ENCODE measurements around the gene GTF2F1.
"Not testable (repeated sequence)": the region's sequence is repeated elsewhere in the genome, so short reads cannot be mapped to it uniquely, and the experiment has no call there.

GTF2F1 gene

DNA sequence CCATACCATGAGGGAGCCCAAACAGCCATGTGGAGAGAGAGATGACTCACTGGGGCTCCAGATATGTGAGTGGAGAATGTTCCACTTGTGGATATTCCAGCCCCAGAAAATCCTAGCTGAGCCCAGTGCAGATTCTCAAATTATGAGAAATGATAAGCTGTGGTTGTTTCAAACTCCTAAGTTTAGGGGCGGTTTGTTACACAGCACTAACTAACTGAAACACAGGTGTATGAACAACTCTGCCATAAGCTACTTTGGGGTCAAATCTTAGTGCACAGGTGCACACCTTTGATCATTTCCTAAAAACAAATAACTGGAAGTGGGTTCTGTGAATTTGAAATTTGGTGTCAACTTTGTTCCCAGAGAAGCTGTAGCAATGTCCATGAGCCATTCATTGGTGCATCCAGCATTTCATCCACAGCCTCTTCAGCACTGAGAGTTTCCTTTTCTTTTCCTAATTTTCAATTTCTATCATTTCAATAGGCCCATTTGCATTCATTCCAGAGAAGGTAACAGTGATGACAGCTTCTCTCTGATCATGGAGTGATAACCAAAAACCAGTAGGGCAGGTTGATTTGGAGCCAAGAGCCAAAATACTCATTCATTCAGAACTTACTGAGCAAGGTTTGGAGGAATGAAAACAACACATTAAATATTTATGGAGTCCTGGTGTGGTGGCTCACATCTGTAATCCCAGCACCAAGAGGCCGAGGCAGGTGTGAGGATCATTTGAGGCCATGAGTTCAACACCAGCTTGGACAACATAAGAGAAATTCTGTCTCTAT is 40.4 kb downstream of the GTF2F1 start:
- DNase-seq: no peak

DNA sequence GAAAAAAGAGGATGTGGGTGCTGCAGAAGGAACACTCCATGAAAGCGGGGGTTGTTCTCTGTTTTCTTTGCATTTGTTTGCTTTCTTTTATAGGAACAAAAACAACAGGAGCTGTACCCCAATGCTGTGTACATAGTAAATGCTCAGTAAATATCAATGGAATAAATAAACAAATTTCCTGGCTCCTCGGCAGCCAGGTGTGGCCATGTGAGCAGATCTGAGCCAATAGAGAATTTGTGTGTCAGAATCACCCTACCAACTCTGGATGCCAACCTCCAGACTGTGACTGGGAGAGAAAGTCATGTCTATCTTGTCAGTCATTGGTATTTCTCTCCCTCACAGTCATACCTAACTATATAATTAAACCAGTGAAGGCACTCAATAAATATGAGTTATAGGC is 42.3 kb downstream of the GTF2F1 start:
- no peak for DNase-seq

DNA sequence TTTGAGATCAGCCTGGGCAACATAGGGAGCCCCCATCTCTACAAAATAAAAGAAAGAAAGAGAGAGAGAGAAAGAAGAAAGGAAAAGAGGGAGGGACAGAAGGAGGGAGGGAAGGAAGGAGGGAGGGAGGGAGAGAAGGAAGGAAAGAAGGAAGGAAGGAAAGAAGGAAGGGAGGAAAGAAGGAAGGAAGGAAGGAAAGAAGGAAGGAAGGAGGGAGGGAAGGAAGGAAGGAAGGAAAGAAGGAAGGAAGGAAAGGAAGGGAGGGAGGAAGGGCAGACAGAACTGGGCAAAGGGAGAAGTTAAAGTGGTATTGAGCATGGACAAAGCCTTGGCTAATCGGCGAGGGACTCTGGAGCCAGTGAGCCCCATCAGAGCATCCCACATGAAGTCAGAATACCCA is 43.7 kb downstream of the GTF2F1 start:
- DNase-seq: not testable (repeated sequence)

DNA sequence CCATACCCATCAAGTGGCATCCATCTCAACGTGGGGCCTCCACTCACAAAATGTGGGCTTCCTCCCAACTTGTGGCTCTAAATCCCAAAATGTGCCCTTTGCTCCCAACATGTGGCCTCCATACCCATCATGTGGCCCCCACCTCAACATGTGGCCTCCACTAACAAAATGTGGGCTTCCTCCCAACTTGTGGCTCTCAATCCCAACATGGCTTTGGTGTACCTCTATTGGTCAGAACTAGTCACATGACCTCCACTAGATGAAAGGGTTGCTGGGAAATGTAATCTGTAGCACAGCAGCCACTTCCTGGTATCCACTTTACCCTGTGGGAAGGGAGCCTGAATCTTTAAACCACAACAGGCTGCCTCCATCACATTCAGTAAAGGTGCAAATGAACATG is 49.5 kb downstream of the GTF2F1 start:
- no peak for DNase-seq

DNA sequence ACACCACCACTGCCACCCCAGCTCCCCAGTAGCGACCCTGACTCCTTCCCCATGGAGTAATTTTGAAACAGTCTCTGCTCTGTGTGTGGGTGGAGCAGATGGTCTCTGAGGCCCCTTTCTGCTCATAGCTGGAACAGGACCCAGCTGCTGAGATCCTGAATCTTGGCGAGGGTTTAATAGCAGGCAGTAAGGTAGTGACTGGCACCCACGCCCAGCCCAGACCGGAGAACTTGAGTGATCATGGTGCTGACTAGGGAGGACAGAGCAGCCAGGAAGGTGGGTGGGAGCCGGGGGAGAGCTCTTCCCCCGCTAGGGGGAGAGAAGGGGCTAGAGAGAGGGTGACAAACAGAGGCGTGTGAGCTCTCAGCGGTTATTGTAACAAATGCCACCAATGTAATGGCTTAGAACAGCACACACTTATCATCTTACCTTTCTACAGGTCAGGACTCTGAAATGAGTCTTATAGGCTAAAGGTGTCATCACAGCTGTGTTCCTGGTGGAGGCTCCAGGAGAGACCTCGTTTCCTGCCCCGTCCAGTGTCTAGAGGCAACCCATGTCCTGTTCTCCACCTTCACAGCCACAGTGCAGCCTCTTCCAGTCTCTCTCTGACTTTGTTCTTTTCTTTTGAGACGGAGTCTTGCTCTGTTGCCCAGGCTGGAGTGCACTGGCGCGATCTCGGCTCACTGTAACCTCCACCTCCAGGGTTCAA is 52.3 kb downstream of the GTF2F1 start:
- no peak for DNase-seq

DNA sequence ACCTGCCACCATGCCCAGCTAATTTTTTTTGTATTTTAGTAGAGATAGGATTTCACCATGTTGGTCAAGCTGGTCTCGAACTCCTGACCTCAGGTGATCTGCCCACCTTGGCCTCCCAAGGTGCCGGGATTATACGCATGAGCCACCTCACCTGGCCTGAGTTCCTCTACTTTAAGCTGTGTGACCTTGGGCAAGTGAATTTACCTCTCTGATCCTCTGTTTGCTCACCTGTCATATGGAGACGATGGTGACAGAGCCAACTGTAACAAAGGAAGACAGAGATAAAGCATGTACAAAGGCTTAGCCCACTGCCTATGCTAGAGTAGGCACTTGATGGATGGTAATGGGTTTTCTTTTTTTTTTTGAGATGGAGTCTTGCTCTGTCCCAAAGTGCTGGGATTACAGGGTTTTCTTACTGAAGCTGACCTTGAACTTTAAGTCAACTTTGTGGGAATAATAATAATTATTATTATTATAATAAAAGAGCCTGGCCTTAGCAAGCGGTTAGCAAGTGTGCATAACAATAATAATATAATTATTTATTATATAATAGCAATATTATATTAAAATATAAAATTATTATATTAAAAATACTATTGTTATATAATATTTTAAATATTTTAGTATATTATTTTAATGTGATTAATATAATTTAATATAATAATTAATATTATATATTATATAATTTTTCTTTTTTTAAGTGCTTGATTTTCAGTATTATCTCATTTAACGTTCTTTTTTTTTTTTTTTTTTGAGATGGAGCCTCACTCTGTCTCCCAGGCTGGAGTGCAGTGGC is 58.3 kb downstream of the GTF2F1 start:
- DNase-seq: no peak

DNA sequence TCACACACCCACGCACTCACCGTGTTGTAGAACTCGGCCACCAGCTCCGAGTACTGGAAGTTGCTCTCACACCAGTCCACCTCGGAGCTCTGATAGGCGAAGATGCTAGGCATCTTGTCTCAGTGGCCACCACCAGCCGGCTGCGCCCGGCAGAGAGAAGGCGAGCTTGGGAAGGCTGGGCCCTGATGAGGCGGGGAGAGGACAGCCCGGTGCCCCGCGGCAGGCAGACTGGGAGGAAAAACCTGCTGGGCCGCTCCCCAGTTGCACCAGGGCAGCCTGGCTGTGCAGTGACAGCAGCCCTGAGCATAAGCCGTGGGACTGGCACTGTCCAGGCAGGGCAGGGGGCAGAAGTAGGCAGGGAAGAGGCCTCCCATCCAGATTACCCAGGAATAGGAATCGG is 59.5 kb downstream of the GTF2F1 start, which contains the start of gene ACER1:
Gene ACER1, minus strand, starts transcription at position 174 of the 400 bp plus-strand sequence. Its CDS starts 61 bp downstream, at position 113.
- DNase-seq: no peak

Measured in NCI-H345 (cell line).